NCI-H446 (cell line): ENCODE data around the gene RNF14.

Experiments used
- DNase-seq, 2 experiments: peaks; one replicate each; lab custom pipeline; 2025; lab: John Stamatoyannopoulos, UW

The RNF14 gene

DNA sequence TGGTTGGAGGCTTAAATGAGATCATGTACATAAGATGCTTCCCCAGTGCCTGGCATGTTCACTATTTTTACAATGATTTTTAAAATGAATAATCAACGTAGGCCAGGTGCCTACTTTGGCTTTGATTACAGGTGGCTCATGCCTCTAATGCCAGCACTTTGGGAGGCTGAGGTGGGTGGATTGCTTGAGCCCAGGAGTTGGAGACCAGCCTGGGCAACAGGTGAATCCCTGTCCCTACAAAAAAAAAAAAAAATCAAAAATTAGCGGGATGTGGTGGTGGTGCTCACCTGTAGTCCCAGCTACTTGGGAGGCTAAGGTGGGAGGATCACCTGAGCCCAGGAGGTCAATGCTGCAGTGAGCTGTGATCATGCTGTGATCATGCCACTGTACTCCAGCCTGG is 20.1 kb upstream of the RNF14 start:
- no peak for DNase-seq

DNA sequence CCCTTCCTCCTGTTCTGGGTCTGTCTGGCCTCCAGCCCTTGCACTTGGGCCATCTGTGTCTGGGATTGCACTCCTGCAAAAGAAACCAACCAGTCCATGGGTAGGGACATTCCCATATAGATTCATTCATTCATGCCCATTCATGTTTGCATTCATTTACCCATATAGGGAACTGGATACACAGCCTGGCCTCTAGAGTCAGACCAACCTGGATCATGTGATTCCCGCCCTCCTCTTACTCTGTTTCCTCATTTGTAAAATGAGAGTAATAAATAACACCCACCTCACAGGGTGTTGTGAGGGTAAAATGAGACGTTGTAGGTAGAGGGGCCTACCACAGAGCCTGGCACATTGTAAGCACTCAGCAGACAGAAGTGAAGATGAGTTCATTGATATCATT is 19.4 kb upstream of the RNF14 start:
- DNase-seq, result no peak

DNA sequence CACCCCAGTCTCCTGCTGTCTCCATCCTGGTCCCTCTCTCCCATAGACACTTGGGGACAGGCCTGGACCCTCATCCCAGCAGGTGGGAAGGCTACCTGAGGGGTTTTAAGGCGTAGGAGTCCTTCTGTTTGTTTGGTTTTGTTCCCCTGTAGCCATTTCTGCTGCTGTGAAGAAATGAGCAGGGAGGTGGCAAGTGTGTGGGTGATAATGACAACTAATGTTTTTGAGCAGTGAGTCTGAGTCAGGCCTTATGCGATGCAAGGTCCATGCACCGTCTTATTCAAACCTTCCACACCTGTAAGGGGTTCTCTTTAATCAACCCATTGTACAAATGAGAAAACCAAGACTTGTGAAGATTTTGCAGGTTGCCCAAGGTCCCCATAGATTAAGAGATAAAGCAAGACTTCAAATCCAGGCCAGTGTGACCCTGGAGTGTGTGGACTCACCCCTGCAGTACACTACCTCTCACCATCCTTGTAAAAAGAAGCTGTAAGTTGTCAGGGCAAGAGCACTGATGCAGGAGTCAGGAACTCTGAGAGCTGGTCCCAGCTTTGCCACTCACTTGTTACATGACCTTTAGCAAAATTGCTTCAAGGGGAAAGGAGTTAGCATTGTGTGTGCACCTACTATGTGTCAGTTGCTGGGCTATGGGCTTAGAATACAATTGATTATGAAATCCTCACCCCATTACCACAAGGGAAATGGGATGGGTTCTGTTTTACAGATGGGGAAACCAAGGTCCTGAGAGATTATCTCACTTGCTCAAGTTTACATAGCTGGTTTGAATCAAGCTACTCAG is 18.5 kb upstream of the RNF14 start:
- DNase-seq, result no peak

DNA sequence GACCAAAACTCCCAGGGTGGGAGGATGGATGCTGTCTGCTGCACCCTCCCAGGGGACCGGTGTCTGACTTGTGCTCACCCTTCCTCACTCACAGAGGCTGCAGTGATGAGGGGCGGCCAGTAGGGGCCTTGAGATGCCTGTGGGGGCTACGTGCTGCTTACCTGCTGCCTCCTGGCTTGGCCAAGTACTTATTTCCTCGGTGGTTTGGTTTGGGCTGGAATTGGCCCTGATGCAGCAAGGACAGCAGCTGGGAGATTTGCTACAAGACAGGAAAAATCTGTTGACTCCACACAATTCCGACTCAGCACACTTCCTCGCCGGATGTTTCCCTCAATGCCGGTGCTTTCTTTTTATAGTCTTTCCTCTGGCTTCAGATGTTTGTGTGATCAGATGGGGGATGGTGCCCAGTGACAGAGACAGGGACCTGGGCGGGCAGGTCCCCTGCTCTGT is 17.5 kb upstream of the RNF14 start:
- no peak for DNase-seq

DNA sequence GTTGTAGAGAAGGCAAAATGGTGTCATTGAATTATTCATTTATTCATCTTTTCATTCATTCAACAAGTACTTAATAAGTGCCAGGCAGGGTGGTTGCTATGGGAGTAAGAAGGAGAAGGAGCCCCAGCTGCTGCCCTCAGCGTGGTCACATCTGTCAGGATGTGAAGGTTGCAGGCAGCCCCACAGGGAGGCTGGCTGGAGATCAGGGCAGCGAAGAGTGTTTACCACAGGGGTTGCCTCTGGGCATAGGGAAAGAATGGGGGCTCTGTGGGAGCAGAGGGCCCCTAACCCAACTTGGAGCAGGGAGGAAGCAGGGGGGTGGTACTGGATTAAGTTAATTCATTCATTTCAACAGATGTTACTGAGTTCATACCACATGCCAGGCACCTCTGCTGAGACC is 16.9 kb upstream of the RNF14 start:
- DNase-seq, result no peak

DNA sequence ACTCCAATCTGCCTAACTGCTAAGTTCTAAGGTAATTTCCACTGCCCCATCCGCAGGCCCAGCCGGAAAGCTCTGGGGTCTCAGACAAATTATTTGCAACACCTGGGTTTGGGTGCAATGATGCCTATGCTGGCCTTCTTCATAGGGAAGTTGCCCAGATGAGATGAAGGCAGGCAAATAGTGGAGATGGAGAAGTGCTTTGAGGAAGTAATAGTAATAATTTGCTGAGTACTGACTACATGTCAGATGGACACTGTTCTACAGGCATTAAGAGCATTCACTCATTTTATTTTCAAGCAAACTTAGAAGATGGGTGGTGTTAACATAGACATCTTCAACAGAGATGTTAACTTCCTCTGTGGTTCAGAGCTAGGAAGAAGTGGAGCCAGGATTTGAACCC is 14.7 kb upstream of the RNF14 start:
- DNase-seq, result no peak

DNA sequence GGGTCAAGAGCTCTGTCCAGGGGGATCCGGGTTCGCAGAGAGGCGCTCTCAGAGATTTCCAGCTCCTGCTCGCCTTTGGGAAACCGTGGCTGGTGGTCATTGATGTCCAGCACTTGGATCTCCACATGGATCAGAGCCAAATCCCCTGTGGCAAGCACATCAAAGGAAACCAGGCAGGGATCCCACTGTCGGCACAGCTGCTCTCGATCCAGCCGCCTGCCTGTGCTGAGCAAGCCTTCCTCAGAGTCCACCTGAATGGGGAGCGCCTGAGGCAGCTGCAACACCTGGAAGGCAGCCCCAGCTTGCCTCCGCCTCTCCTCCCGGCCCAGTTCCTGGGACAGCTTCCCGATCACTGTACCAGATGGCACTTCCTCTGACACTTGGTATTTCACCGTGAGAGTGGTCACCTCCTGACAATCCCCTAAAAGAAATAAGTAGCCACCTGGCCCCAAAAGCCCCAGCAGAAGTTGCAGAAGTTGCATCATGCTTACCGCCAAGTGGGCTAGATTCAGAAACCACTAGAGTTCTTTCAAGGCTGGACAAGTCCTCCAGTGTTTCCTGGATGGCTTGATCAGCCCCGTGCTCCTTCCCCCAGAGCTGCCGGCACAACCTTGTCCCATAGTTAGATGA is 11.4 kb upstream of the RNF14 start:
- DNase-seq, result no peak

DNA sequence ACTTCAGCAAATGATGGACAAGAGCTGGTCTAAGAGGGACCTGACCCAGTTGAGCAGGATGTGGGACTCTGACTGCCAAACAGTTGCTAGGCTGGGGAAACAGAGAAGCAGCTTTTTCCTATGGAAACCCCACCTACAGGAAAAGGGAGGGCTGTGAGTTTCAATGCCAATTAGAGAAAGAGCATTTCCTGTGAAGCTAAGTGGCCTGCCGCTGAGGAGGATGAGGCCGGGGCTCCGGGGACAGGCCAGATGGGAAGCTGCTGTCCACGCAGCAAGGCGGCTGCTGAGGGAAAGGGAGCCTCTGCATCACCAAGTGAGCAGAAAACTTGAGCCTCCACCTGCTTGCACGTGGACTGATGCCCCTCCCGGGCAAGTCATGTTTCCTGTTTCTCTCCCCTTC is 10.8 kb upstream of the RNF14 start, which contains the start of gene PCDH12:
TSS of gene PCDH12 (minus strand) at position 90 of the 400 bp plus-strand sequence. CDS start 351 bp downstream, outside the sequence.
- no peak for DNase-seq

DNA sequence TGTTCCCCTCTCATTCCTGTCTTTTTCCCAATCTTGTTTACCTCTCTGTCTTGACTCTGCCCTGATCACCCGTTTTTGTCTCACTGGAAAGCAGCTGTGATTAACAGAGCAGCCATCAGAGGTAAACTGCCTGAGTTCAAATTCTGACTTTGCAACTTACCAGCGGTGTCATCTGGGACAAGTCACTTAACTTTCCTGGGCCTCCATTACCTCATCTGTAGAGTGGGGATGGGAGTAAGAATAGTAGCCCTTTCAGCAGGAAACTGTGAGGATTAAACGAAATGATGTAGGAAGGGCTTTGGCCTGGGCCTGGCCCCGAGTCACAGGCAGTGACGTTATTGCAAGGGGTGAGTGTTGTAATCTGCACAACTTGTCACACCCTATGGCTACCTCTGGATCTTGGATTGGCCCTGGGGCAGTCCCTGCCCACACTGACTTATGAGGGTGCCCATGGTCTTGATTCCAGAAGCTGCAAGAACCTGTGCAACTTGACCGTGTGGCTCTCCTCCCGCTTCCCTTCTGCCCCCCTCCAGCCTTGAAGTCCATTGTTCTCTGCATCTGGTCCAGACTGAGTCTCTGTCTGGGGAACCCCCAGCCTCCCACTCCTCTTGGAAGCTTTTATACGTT is 10.2 kb upstream of the RNF14 start:
- DNase-seq, result no peak

DNA sequence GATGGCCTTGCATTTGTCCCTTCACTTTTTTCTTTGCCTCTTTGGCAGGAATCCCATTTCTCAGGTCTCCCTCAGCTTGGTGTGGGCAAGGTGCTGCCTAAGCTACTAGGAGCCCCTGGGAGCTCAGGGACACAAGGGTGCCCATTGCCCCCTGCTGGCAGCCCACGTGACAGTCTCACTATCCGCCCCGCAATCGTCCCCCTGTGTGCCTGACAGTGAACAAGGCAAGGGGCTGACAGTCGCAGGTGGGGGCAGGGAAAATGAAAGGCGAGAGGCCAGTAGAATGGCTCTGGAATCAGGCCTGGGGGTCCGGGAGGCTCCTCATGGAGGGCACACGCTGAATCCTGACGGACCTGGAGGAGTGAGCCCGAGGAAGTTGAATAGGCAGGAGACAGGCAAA is 8.9 kb upstream of the RNF14 start:
- DNase-seq, result no peak

DNA sequence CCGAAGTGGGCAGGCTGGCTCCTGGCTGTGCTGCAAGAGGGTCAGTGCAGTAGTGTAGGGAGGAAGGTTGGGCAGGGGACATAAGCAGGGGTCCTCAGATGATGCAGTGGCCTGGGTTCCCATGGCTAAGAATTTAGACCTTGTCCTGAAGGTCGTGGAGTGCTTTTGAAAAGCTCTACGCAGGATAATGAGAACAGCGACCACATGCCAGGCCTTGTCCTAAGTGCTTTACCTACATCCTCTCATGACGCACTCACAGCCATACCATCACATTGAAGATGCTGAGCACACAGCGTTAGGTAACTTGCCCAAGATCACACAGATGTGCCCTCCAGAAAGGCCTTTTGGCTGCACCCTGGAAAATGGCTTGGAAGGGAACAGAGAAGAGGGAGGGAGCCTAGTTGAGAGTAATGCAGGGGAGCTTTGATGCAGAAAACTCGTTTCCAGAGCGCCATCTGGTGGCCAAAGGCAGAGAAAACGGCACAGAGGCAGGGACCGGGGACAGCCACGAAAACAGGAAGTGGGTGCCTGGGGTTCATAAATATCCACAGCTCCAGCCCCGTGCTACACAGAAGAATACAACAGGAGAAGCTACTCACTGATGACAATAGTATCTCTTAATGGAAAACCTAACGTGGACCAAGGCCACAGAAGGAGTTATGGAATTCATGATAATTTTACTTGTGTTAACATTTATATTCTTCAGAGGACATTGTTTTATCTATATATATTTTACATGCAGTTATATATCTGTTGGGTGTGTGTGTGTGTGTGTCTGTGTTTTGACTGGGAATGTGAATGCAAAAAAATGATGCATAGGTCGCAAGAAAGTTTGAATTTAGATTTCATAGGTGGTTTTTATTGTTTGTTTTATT is 8.2 kb upstream of the RNF14 start:
- peak; percentile 75 to 91 for DNase-seq

DNA sequence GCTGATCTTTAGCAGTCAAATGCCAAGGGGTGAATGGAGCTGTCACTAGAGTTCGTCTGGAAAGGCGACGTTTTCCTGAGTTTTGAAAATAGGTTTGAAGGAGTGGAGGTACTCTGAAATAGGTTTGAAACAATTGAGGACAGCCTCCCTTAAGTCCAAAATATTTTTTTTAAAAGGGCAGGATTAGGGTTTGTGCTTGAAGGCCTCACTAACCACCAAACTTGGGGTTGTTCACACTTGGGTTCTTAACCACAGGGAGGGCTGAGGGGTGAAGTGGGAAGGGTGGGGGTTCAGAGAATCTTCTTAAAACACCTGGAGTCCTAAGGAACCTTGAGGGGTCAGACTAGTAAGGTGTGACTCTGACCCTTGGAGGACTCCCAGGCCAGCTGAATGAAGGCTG is 7.4 kb upstream of the RNF14 start:
- no peak for DNase-seq

DNA sequence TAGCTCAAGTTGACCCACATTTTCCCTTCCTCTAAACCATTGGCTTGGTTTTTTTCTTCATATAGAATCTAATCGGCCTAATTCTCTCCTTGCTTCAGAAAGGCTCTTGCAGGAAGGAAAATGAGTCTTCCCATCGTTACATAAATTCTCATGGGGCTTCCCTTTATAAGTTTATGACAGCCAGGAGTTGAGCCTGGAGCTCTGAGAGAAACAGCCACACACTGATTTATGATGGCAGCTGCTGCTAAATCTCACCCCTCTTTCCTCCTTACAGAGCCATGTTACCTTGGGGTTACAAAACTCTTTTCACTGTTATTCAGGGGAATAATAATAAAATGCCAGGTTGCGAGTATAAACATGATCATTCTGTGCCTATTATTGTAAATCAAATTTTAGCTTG is 5.2 kb upstream of the RNF14 start:
- DNase-seq, result no peak

DNA sequence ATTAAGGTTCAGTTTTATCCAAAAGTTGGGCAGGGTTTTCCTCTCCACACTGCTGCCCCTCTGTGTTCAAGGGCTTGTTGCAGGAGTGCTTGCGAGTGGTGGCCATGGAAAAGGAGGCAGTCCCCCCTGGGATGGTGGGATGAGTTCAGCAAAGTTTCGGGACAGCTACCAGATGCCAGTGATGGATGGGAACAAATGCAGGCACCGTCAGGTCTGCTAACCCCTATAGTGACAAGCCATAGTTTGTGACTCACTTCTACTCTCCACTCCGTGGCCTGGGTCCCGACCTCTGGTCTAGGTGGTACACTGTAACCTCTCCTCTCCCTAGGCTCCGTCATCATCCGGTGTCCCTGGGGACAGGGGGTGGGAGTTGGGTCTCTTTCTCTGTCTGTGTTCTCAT is 3.8 kb upstream of the RNF14 start:
- no peak for DNase-seq

DNA sequence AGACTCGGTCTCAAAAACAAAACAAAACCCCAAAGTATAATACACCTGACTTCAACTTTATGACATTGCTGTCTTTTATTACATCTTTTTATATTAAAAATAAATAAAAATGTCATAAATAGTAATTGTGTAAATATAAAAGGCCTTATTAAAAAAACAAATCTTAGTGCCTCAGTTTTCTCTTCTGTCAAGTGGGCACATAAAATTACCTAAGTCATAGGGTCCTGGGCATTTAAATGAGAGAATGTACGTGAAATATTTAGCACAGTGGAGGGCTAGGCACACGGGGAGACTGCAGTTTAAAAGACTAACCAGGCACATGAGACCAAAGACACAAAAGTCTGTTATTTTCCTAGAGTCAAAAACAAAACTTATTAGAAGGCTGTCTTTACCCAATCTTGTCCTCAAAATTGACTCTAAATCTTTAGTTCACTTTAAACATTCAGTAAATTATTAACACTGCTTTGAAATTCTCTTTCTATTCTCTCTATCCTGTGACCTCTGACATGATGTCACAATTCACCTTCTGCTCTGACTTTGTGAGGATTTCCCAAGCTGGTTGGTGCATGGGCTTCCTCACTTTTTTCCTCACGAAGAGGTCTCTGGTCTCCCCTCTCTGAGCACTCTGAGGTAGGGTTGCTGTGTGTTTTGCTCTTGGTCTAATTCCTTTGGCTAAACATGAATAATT is 2.5 kb upstream of the RNF14 start:
- DNase-seq, result no peak

DNA sequence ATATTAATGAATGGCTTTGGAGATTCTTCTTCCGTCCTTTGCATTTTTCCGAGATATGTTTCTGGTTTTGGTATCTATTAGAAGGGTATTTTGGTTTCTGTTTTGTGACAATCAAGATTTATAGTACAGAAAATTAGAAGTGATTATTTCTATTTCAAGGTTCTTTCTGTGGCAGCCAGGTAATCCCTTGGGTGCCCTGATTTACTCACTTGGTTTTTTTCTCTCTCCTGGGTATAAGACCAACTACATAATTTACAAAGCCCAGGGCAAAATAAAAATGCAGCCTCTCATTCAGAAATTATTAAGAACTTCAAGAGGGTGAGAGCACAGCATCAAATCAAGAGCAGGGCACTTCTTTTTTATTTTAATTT is 2.0 kb upstream of the RNF14 start:
- no peak for DNase-seq

DNA sequence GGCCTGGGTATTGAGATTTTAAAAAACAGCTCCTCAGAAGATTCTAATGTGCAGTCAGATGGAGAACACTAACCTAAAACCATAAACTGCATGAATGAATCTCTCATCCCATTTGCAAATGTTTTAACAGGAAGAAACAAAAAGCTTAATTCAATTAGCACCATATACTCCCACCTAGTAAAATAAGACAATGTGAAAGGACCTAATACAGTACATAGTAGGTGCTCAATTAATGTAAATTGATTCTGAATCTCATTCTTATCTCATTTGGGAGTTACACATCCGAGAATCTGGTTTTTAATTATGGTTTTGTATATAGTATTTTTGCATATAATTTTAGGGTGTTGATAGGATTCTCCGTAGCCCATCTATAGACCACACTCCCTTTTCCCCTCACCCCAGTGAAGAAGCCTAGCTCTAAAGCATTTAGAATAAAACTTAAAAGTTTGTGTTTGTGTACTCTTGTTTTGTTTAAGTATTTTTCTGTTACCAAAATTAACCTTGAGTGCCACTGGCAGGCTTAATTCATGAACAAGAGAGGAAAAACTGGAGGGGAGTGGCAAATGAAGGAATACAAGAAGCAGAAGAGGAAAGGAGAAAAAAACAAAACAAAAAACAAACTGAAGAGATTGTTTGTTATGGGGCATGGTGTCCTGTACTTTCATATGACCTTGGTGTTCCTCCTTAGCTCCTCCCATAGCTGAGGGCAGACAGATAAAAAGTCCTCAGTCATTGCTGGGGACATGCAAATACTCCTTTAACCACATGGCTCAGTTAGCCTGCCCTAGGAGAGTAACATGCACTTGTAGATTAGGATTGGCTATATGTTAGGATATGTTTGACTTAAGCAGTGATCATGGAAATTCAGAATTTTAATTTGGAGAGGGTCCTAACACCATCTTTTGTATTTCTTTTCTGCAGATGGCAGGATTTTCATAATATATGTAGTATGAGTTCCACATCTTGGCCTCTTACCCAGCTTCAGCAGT is 1.2 kb downstream of the RNF14 start:
- no peak for DNase-seq

DNA sequence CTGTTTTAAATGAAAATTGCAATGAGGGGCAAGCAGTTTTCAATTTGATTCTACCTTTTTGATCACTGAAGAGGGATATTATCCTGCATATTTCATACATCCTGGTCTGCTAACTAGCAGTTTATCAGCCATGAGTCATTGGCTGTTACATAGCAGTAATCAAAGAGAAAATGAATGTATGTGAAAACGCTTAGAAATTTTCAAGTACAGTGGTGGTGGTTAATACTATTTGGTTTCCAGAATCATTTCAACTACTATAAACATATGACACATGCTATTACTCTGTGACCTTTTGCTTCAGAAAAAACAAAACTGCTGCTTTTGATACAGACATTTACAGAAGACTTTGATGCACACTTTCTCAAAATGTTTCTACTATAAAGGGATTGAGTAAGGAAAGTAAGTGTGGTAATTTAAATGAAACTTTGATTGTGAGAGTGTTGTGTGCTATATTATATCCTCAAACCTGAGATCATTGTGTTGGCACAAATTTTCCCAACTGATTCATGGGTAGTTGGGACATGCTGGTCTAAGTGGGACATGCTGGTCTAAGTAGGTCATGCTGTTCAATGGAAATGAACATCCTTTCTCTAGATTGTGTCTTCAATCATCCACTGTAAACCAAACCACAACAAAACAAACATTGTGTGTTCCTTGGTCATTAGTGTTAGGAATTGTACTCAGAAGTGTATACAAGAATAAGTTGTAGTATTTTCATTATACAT is 5.1 kb downstream of the RNF14 start:
- DNase-seq, result no peak

DNA sequence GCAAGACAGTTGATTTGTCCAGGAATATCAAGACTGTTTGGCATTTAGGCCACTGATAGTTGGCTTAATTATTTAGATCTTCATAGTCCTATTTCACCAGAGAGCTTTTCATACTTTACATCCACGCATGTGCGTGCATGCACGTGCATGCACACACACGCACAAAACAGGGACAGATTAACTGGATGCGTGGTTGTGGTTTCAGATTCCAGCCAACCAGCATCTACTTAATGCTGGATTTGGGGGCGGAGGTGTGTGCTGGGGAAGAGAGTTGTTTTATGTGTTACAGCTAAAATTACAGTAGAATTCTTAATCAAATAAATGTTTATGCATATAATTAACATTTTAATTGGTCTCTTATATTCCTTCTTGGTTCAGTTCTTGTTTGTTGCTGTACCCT is 7.3 kb downstream of the RNF14 start:
- DNase-seq, result no peak

DNA sequence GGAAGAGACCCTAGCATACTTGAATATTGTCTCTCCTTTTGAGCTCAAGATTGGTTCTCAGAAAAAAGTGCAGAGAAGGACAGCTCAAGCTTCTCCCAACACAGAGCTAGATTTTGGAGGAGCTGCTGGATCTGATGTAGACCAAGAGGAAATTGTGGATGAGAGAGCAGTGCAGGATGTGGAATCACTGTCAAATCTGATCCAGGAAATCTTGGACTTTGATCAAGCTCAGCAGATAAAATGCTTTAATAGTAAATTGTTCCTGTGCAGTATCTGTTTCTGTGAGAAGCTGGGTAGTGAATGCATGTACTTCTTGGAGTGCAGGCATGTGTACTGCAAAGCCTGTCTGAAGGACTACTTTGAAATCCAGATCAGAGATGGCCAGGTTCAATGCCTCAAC is 9.5 kb downstream of the RNF14 start:
- DNase-seq, result no peak
